Measurements from ENCODE around the gene NLRP5.

NLRP5 gene

GRCh38 chr19:56098731-56099568 lies 112.4 kb downstream of the NLRP5 start:
- no peak for DNase-seq

- DNase-seq, result no peak
Measured at GRCh38 chr19:56099638-56100539, 113.3 kb downstream of the NLRP5 start.

- DNase-seq, result no peak
Measured at GRCh38 chr19:56101095-56101494, 114.5 kb downstream of the NLRP5 start.

- peak in 1 of 56 donors; percentile 9 for DNase-seq
Measured at GRCh38 chr19:56101746-56102535, 115.4 kb downstream of the NLRP5 start.

- no peak for DNase-seq
Measured at GRCh38 chr19:56103027-56103614, 116.5 kb downstream of the NLRP5 start.

- DNase-seq, result no peak
Measured at GRCh38 chr19:56104423-56104822, 117.8 kb downstream of the NLRP5 start.

GRCh38 chr19:56105090-56105701 lies 118.6 kb downstream of the NLRP5 start:
- DNase-seq, result peak in 39 of 56 donors; percentile 6 to 75 (median 43)

GRCh38 chr19:56105831-56106396 lies 119.3 kb downstream of the NLRP5 start:
- DNase-seq, result peak in 1 of 56 donors; percentile 18

- no peak for DNase-seq
Measured at GRCh38 chr19:56106397-56106849, 119.8 kb downstream of the NLRP5 start.

GRCh38 chr19:56106993-56107392 lies 120.4 kb downstream of the NLRP5 start:
- DNase-seq, result no peak

GRCh38 chr19:56107626-56108351 lies 121.2 kb downstream of the NLRP5 start:
- peak in 12 of 56 donors; percentile 7 to 47 (median 28) for DNase-seq

GRCh38 chr19:56108447-56109195 lies 122.0 kb downstream of the NLRP5 start:
- DNase-seq, result peak in 5 of 56 donors; percentile 12 to 32 (median 25)

- DNase-seq, result peak in 4 of 56 donors; percentile 11 to 27 (median 19)
Measured at GRCh38 chr19:56109226-56109625, 122.7 kb downstream of the NLRP5 start.

GRCh38 chr19:56110515-56111448 lies 124.2 kb downstream of the NLRP5 start:
- DNase-seq, result peak in 1 of 56 donors; percentile 8
